Peyer's patch (tissue), 4 donors: ENCODE results near the gene SKIC8. TPM values are rescaled to one million over a fixed set of nuclear protein-coding genes. Genes with fewer than 3 reads are reported as not detected.

Experiments used
- DNase-seq, 3 donors: peaks; one replicate each; pipeline ENCODE4 v3.0.0-alpha.2; 2017 to 2019
- H3K27ac ChIP-seq, 4 donors: fragments of 200-600 bp; sonication (generic); one replicate each; pipeline ENCODE4 v1.5.1; 2016 to 2019
- H3K27me3 ChIP-seq, 2 donors: fragments of 200-600 bp; sonication (generic); one replicate each; pipeline ENCODE4 v1.5.1; 2019
- H3K36me3 ChIP-seq, 3 donors: fragments of 200-600 bp; sonication (generic); one replicate each; pipeline ENCODE4 v1.5.1; 2016 to 2019
- H3K4me1 ChIP-seq, 4 donors: fragments of 200-600 bp; sonication (generic); one replicate each; pipeline ENCODE4 v1.5.1; 2016 to 2019
- H3K4me3 ChIP-seq, 4 donors: fragments of 200-600 bp; sonication (generic); 1 replicate in 3 of 4; 2 replicates in 1 of 4; pipeline ENCODE4 v1.5.1; 2016 to 2019; ENCODE audit warnings: mild to moderate bottlenecking in 1 of 4
- H3K9me3 ChIP-seq, 4 donors: fragments of 200-600 bp; sonication (generic); one replicate each; pipeline ENCODE4 v1.5.1; 2016 to 2019; ENCODE audit warnings: mild to moderate bottlenecking in 1 of 4
- POLR2A ChIP-seq, 2 donors: fragments of 450-650 bp; IDR thresholded peaks; one replicate each; pipeline ENCODE4 v1.5.1; 2017; ENCODE audit warnings: antibody characterized with exemption in 2 of 2, mild to moderate bottlenecking in 2 of 2, moderate library complexity in 2 of 2
- total RNA-seq, 4 donors: library from RNA; depleted of rRNA; stranded (reverse); fragments of >200 nt; gene quantifications; one replicate each; pipeline ENCODE4 v1.1.0, GENCODE V29; 2016
- TF ChIP-seq, protein P1 (sequence below), 6 experiments: fragments of 450-650 bp in 4 of 6; fragments of 200-600 bp in 2 of 6; sonication (generic) in 1 of 6; IDR thresholded peaks; one replicate each; pipeline ENCODE4 v1.5.1; 2017 to 2019; ENCODE audit warnings: antibody characterized with exemption in 6 of 6, mild to moderate bottlenecking in 3 of 6, moderate library complexity in 1 of 6

The SKIC8 gene
- total RNA-seq, 4 donors from 2014 or later, result 23.7 to 46.2 (median 43.7) TPM

DNA sequence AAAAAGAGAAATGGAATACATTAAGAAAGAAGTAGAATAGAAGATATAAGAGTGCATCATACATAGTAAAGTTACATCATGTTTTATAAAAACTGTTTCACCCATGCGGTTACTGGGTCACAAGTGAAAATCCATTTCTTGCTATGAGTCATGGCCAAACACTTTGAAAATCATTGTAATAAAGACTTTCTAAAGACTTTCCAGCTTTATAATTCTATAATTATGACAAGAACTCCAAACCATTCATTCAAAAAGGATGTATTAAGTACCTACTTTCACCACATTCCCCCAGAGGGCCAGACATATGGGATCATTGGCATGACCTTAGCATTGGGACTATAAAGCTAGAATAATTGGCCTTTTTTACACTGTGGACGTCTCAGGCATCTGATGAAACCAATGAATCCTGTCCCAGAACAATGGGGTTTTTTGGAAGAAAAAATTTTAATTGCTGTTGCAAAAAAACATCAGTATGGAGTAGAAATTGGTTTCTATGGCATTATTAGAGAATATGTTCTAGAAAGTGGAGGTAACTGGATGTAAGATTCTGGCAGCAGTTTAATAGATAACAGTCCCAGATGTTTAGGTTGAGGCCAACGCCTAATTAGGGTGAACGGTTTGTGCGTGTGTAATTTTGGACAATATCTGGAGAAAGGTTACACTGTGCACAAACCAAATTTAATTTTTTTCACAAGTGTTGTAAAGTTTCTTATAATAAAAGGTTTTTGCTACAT is 3.3 kb upstream of the SKIC8 start:
- DNase-seq, result no peak

DNA sequence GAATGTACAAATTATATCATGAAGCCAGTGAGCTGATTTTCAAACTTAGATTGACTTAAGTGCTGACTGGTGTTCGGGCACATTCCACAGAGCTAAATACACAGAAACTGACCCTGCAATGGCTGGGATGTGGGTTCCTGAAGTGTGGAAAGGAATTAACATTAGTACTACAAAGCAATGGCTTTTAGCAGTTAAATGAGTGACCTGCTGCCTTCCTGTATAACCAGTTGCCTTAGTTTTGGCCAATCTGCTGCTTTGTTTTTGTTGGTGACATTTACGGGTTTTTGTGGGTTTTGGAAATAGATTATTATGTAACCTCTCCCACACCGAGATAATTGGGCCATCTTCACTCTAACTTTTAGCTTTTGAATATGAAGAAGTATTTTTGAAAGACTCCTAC is 2.4 kb upstream of the SKIC8 start:
- Histone ChIP-seq H3K9me3 (no peaks in the 10 kb centered on the region), H3K27me3 (peaks cover 0 to 4% of the 10 kb centered on the region in 2 donors), H3K4me1 (peaks cover 0 to 6% (median 3%) of the 10 kb centered on the region in 4 donors), H3K27ac (no peak overlapping the region), H3K4me3 (no peak overlapping the region), H3K36me3 (no peaks in the 10 kb centered on the region)
- DNase-seq, result no peak
- no peak for TF ChIP-seq POLR2A (IDR thresholded peaks at IDR 0.05)
- TF ChIP-seq, protein P1, sequence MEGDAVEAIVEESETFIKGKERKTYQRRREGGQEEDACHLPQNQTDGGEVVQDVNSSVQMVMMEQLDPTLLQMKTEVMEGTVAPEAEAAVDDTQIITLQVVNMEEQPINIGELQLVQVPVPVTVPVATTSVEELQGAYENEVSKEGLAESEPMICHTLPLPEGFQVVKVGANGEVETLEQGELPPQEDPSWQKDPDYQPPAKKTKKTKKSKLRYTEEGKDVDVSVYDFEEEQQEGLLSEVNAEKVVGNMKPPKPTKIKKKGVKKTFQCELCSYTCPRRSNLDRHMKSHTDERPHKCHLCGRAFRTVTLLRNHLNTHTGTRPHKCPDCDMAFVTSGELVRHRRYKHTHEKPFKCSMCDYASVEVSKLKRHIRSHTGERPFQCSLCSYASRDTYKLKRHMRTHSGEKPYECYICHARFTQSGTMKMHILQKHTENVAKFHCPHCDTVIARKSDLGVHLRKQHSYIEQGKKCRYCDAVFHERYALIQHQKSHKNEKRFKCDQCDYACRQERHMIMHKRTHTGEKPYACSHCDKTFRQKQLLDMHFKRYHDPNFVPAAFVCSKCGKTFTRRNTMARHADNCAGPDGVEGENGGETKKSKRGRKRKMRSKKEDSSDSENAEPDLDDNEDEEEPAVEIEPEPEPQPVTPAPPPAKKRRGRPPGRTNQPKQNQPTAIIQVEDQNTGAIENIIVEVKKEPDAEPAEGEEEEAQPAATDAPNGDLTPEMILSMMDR (IDR thresholded peaks at IDR 0.05), result no peak

More for the DNA sequence above, 3.3 kb upstream of the SKIC8 start:
- Histone ChIP-seq H3K4me1 (peaks cover 0 to 6% (median 3%) of the 10 kb centered on the region in 4 donors), H3K27ac (no peak overlapping the region), H3K4me3 (no peak overlapping the region), H3K9me3 (no peaks in the 10 kb centered on the region), H3K27me3 (peaks cover 0 to 4% of the 10 kb centered on the region in 2 donors), H3K36me3 (no peaks in the 10 kb centered on the region)
- no peak for TF ChIP-seq POLR2A (IDR thresholded peaks at IDR 0.05)
- TF ChIP-seq, protein P1 (IDR thresholded peaks at IDR 0.05), result no peak

DNA sequence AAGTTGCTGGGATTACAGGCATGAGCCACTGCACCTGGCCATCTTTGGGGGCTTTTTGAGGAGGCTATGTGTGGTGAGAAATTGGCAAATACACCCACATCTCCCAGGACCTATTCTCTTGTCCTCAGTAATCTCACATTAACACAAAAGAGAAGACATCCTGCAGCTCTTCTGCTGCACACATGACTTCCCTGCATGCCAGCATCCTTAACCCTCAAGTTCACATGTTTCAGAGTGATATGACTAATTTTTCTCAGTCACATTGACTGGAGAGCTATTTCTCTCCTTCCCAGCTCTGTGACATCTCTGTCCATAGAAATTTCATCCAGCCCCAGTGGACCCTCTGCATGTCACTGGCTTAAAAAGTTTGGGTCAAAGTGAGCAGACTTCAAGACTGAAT is 1.9 kb upstream of the SKIC8 start:
- DNase-seq, result no peak
- peaks cover 0 to 4% of the 10 kb centered on the region in 2 donors for H3K27me3 ChIP-seq
- no peaks in the 10 kb centered on the region for H3K36me3 ChIP-seq
- no peak for TF ChIP-seq POLR2A (IDR thresholded peaks at IDR 0.05)
- TF ChIP-seq, protein P1 (IDR thresholded peaks at IDR 0.05), result no peak
- no peaks in the 10 kb centered on the region for H3K9me3 ChIP-seq
- peaks cover 0 to 6% (median 3%) of the 10 kb centered on the region in 4 donors for H3K4me1 ChIP-seq
- no peak overlapping the region for H3K4me3 ChIP-seq
- no peak overlapping the region for H3K27ac ChIP-seq

DNA sequence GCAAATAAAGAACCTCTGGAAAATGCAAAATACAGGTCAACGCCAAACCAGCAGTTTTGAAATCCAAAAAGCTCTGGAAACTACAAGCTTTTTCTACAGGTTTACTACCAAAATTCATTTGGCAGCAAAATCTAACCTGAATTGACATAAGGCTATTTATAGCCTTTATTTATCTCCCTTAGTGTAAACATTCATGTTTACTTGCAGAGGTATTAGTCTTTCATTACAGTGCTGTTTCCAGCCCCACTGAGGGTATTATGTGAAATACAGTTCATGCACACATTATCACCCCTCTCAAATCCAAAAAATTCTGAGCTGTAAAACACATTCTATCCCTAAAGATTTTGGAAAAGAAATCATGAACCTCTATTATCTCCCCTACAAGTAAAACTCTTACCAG is 7.2 kb downstream of the SKIC8 start:
- H3K4me3 ChIP-seq, result no peak overlapping the region

DNA sequence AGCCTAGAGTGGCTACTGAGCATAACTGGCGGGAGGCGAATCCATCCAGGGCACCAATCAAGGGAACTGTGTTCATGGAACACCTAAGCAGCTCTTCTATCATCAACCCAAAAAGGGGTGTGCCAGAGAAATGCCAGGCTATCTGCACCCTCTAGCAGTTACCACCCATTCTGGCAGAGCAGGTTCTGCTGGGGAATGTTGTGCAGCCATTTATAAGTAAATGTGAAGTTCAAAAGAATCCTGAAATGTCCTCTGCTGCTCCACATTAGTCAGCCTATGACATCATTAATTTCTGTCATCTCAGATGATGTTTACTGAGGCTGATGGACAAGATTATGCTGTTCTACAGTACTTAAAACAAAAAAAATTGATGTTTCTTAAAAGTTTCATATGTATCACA is 7.7 kb downstream of the SKIC8 start:
- Histone ChIP-seq H3K36me3 (peaks cover 0 to 39% (median 0%) of the 10 kb centered on the region in 3 donors), H3K27ac (no peak overlapping the region)
- no peak for TF ChIP-seq POLR2A (IDR thresholded peaks at IDR 0.05)
- TF ChIP-seq, protein P1 (IDR thresholded peaks at IDR 0.05), result no peak

More for the DNA sequence above, 7.2 kb downstream of the SKIC8 start:
- H3K36me3 ChIP-seq, result peaks cover 0 to 35% (median 0%) of the 10 kb centered on the region in 3 donors
- H3K4me1 ChIP-seq, result no peaks in the 10 kb centered on the region
- DNase-seq, result no peak
- H3K27me3 ChIP-seq, result no peaks in the 10 kb centered on the region
- H3K9me3 ChIP-seq, result no peaks in the 10 kb centered on the region
- no peak overlapping the region for H3K27ac ChIP-seq
- TF ChIP-seq, protein P1 (IDR thresholded peaks at IDR 0.05), result no peak
- TF ChIP-seq POLR2A (IDR thresholded peaks at IDR 0.05), result no peak

More for the DNA sequence above, 7.7 kb downstream of the SKIC8 start:
- DNase-seq, result no peak
- H3K4me3 ChIP-seq, result no peak overlapping the region
- H3K9me3 ChIP-seq, result no peaks in the 10 kb centered on the region
- H3K4me1 ChIP-seq, result no peaks in the 10 kb centered on the region
- no peaks in the 10 kb centered on the region for H3K27me3 ChIP-seq
